GM12878 (cell line): ENCODE results near the gene MSI2.

Source experiments
- CTCF ChIP-seq, 3 experiments: IDR thresholded peaks in 2 of 3; conservative IDR thresholded peaks in 1 of 3; 2 replicates each; pipeline ENCODE4 v1.5.1; 2011; ENCODE audit warnings: low read depth in 3 of 3, low read length in 3 of 3, mild to moderate bottlenecking in 3 of 3, control low read depth in 2 of 3, moderate library complexity in 2 of 3, inconsistent platforms in 1 of 3, mixed read lengths in 1 of 3; ENCODE audit not compliant: control insufficient read depth in 2 of 3, insufficient read depth in 1 of 3; ENCODE audit errors: extremely low read depth in 1 of 3
- E2F8 ChIP-seq: fragments of 450-650 bp; IDR thresholded peaks from 2 replicates; pipeline ENCODE4 v1.6.1; 2018; ENCODE audit warnings: mild to moderate bottlenecking, low read depth, moderate library complexity; ENCODE audit not compliant: partially characterized antibody
- EGR1 ChIP-seq, 2 experiments: IDR thresholded peaks; 1 replicate in 1 of 2; 2 replicates in 1 of 2; pipeline ENCODE4 v1.6.1; 2011 to 2012; ENCODE audit warnings: low read depth in 2 of 2, low read length in 2 of 2, borderline replicate concordance in 1 of 2, mild to moderate bottlenecking in 1 of 2, moderate library complexity in 1 of 2
- ELK1 ChIP-seq: IDR thresholded peaks from 2 replicates; pipeline ENCODE4 v1.6.1; 2012; ENCODE audit warnings: low read depth, low read length, improper control_type of control experiment
- ESRRA ChIP-seq: IDR thresholded peaks from 2 replicates; pipeline ENCODE4 v1.6.1; 2012; ENCODE audit warnings: mild to moderate bottlenecking, low read length, improper control_type of control experiment
- ETV6 ChIP-seq, 2 experiments: fragments of 450-650 bp in 1 of 2; IDR thresholded peaks in 1 of 2; conservative IDR thresholded peaks in 1 of 2; 2 replicates each; pipeline ENCODE4 v1.6.1; 2014; ENCODE audit warnings: antibody characterized with exemption in 1 of 2, borderline replicate concordance in 1 of 2, low read depth in 1 of 2, mild to moderate bottlenecking in 1 of 2, moderate library complexity in 1 of 2
- NRF1 ChIP-seq: conservative IDR thresholded peaks from 2 replicates; pipeline ENCODE4 v1.6.1; 2011; ENCODE audit warnings: mild to moderate bottlenecking, low read depth, low read length, improper control_type of control experiment
- RUNX3 ChIP-seq: IDR thresholded peaks from 2 replicates; pipeline ENCODE4 v1.6.1; 2012; ENCODE audit warnings: low read length, inconsistent platforms
- SPI1 ChIP-seq: IDR thresholded peaks from 2 replicates; pipeline ENCODE4 v1.6.1; 2011; ENCODE audit warnings: low read depth, mild to moderate bottlenecking, low read length, moderate library complexity, borderline replicate concordance; ENCODE audit not compliant: insufficient read depth
- ZBED1 ChIP-seq: IDR thresholded peaks from 2 replicates; pipeline ENCODE4 v1.6.1; 2016; ENCODE audit warnings: borderline replicate concordance

GRCh38 chr17:57493171-57493570 is 236.8 kb downstream of the MSI2 start:
- TF ChIP-seq CTCF (IDR thresholded peaks at IDR 0.05 in 2 of 3, conservative IDR thresholded peaks at IDR 0.05 in 1 of 3; ENCODE audit: control insufficient read depth in 2 of 3, extremely low read depth in 1 of 3, insufficient read depth in 1 of 3, low read depth in 3 of 3, low read length in 3 of 3) (no peak), NRF1 (no peak), EGR1 (IDR thresholded peaks at IDR 0.05; ENCODE audit: borderline replicate concordance in 1 of 2, low read depth in 2 of 2, low read length in 2 of 2) (no peak), RUNX3 (no peak; the same call in 1 of the 2 replicates), SPI1 (peak; percentile 86), ESRRA (no peak), ETV6 (conservative IDR thresholded peaks at IDR 0.05 in 1 of 2, IDR thresholded peaks at IDR 0.05 in 1 of 2; ENCODE audit: borderline replicate concordance in 1 of 2, low read depth in 1 of 2) (no peak), E2F8 (no peak), ELK1 (no peak), ZBED1 (no peak)
